Measurements from ENCODE around the gene ZNF775.

Gene ZNF775

GRCh38 chr7:150413640-150414081 is 34.5 kb downstream of the ZNF775 start:
- no peak overlapping the region for H3K4me3 ChIP-seq (ENCODE audit: low read depth, low read length)
- no peak for TF ChIP-seq CTCF (conservative IDR thresholded peaks at IDR 0.05; ENCODE audit: low read depth, low read length)
- no peak for DNase-seq (ENCODE audit: low read depth)

GRCh38 chr7:150415161-150416153 is 36.3 kb downstream of the ZNF775 start:
- DNase-seq (ENCODE audit: low read depth): no peak

GRCh38 chr7:150417239-150417638 is 38.1 kb downstream of the ZNF775 start:
- TF ChIP-seq CTCF (conservative IDR thresholded peaks at IDR 0.05; ENCODE audit: low read depth, low read length): no peak
- DNase-seq (ENCODE audit: low read depth): no peak
- H3K4me3 ChIP-seq (ENCODE audit: low read depth, low read length): no peak overlapping the region

More at GRCh38 chr7:150415161-150416153, 36.3 kb downstream of the ZNF775 start:
- TF ChIP-seq CTCF (conservative IDR thresholded peaks at IDR 0.05; ENCODE audit: low read depth, low read length): no peak
- no peak overlapping the region for H3K4me3 ChIP-seq (ENCODE audit: low read depth, low read length)

GRCh38 chr7:150417863-150418262 is 38.7 kb downstream of the ZNF775 start:
- TF ChIP-seq CTCF (conservative IDR thresholded peaks at IDR 0.05; ENCODE audit: low read depth, low read length): peak; percentile 39
- no peak for DNase-seq (ENCODE audit: low read depth)
- H3K4me3 ChIP-seq (ENCODE audit: low read depth, low read length): no peak overlapping the region

GRCh38 chr7:150420242-150420641 is 41.1 kb downstream of the ZNF775 start:
- TF ChIP-seq CTCF (conservative IDR thresholded peaks at IDR 0.05; ENCODE audit: low read depth, low read length): no peak
- no peak for DNase-seq (ENCODE audit: low read depth)
- no peak overlapping the region for H3K4me3 ChIP-seq (ENCODE audit: low read depth, low read length)

- no peak overlapping the region for H3K4me3 ChIP-seq (ENCODE audit: low read depth, low read length)
- TF ChIP-seq CTCF (conservative IDR thresholded peaks at IDR 0.05; ENCODE audit: low read depth, low read length): peak; percentile 90
- DNase-seq (ENCODE audit: low read depth): peak; percentile 86
Observed at GRCh38 chr7:150420987-150421674, 42.0 kb downstream of the ZNF775 start.

Data from choroid plexus epithelial cell (primary cell).